ENCODE data around the gene KRT39.

GRCh38 chr17:40993839-40994238, 27.1 kb upstream of the KRT39 start, which contains the start of gene KRTAP3-3:
- TF ChIP-seq, protein P1, sequence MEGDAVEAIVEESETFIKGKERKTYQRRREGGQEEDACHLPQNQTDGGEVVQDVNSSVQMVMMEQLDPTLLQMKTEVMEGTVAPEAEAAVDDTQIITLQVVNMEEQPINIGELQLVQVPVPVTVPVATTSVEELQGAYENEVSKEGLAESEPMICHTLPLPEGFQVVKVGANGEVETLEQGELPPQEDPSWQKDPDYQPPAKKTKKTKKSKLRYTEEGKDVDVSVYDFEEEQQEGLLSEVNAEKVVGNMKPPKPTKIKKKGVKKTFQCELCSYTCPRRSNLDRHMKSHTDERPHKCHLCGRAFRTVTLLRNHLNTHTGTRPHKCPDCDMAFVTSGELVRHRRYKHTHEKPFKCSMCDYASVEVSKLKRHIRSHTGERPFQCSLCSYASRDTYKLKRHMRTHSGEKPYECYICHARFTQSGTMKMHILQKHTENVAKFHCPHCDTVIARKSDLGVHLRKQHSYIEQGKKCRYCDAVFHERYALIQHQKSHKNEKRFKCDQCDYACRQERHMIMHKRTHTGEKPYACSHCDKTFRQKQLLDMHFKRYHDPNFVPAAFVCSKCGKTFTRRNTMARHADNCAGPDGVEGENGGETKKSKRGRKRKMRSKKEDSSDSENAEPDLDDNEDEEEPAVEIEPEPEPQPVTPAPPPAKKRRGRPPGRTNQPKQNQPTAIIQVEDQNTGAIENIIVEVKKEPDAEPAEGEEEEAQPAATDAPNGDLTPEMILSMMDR (IDR thresholded peaks at IDR 0.05): no peak
- TF ChIP-seq TCF7L2 (IDR thresholded peaks at IDR 0.05; ENCODE audit: low read depth, low read length): no peak
- no peak for TF ChIP-seq POLR2AphosphoS5 (IDR thresholded peaks at IDR 0.05; ENCODE audit: low read depth, low read length)
